IMR-90 (cell line): ENCODE data around the gene TRIP6. TPM values are rescaled to one million over a fixed set of nuclear protein-coding genes. Genes with fewer than 3 reads are reported as not detected.

Experiments used
- ATAC-seq: fragments of 200-7000 bp; cut with Tn5 transposase; 2 replicates; pipeline ENCODE4 v1.9.1; 2020; ENCODE audit warnings: low read depth, mild to moderate bottlenecking, moderate library complexity
- BruUV-seq: library from RNA; stranded (reverse); fragments of 400-500 nt; replicated peaks from 2 replicates; lab custom pipeline; 2021; lab: Mats Ljungman, UMichigan
- CTCF ChIA-PET: fragments of 300-600 bp; formaldehyde crosslinking; extraction: SDS; loops from one replicate; lab custom pipeline; 2021; ENCODE audit warnings: antibody characterized with exemption; lab: Yijun Ruan, JAX
- POLR2A ChIA-PET: fragments of 300-600 bp; sonication (Branson Sonifier 250); formaldehyde crosslinking; loops from one replicate; lab custom pipeline; 2022; ENCODE audit warnings: antibody characterized with exemption; ENCODE audit not compliant: unreplicated experiment; lab: Charles Lee
- DNase-seq: peaks from one replicate; pipeline ENCODE4 v3.0.0; 2013
- H2AFZ ChIP-seq: replicated peaks from 2 replicates; pipeline ENCODE3; 2013; ENCODE audit warnings: low read length, mild to moderate bottlenecking; ENCODE audit not compliant: poor library complexity
- H2AK5ac ChIP-seq: 2 replicates; pipeline ENCODE4 v1.6.1; 2013; ENCODE audit warnings: low read depth, low read length, inconsistent platforms
- H2AK9ac ChIP-seq: replicated peaks from 2 replicates; pipeline ENCODE3; 2013; ENCODE audit warnings: mild to moderate bottlenecking, low read depth, low read length, moderate library complexity; ENCODE audit not compliant: poor library complexity
- H2BK120ac ChIP-seq: 2 replicates; pipeline ENCODE4 v1.6.1; 2013; ENCODE audit warnings: low read depth, low read length, inconsistent platforms
- H2BK15ac ChIP-seq: 3 replicates; pipeline ENCODE4 v1.6.1; 2013; ENCODE audit warnings: low read depth, low read length, inconsistent platforms
- H2BK20ac ChIP-seq: 2 replicates; pipeline ENCODE4 v1.6.1; 2013; ENCODE audit warnings: low read depth, mild to moderate bottlenecking, inconsistent platforms, low read length, moderate library complexity
- H2BK5ac ChIP-seq: 2 replicates; pipeline ENCODE4 v1.6.1; 2013; ENCODE audit warnings: mild to moderate bottlenecking, low read depth, low read length, inconsistent platforms; ENCODE audit not compliant: poor library complexity, severe bottlenecking
- H3K14ac ChIP-seq: replicated peaks from 2 replicates; pipeline ENCODE4 v1.6.1; 2013; ENCODE audit warnings: low read depth, low read length, inconsistent platforms
- H3K18ac ChIP-seq: 2 replicates; pipeline ENCODE4 v1.6.1; 2013; ENCODE audit warnings: low read depth, low read length, control low read depth
- H3K23ac ChIP-seq: 2 replicates; pipeline ENCODE4 v1.6.1; 2013; ENCODE audit warnings: low read depth, low read length, inconsistent platforms
- H3K27ac ChIP-seq: 2 replicates; pipeline ENCODE4 v1.5.1; 2013; ENCODE audit warnings: mild to moderate bottlenecking, control low read depth, low read length; ENCODE audit not compliant: insufficient read depth
- H3K27me3 ChIP-seq: 2 replicates; pipeline ENCODE4 v1.6.1; 2013; ENCODE audit warnings: low read length; ENCODE audit not compliant: control insufficient read depth, insufficient read depth
- H3K36me3 ChIP-seq: 2 replicates; pipeline ENCODE4 v1.6.1; 2013; ENCODE audit warnings: low read length, mixed read lengths; ENCODE audit not compliant: control insufficient read depth, insufficient read depth
- H3K4ac ChIP-seq: 2 replicates; pipeline ENCODE4 v1.6.1; 2013; ENCODE audit warnings: low read depth, low read length, inconsistent platforms
- H3K4me1 ChIP-seq: 2 replicates; pipeline ENCODE4 v1.6.1; 2013; ENCODE audit warnings: low read length, mixed read lengths; ENCODE audit not compliant: control insufficient read depth, insufficient read depth
- H3K4me2 ChIP-seq: 2 replicates; pipeline ENCODE4 v1.6.1; 2013; ENCODE audit warnings: low read depth, mild to moderate bottlenecking, control low read depth, low read length, moderate library complexity
- H3K4me3 ChIP-seq: 2 replicates; pipeline ENCODE4 v1.5.1; 2013; ENCODE audit warnings: low read depth, mild to moderate bottlenecking, control low read depth, low read length, moderate library complexity; ENCODE audit not compliant: insufficient read depth
- H3K56ac ChIP-seq: 2 replicates; pipeline ENCODE4 v1.6.1; 2013; ENCODE audit warnings: low read length, inconsistent platforms; ENCODE audit not compliant: insufficient read depth; ENCODE audit errors: extremely low read depth
- H3K79me1 ChIP-seq, 2 experiments: 2 replicates each; pipeline ENCODE4 v1.6.1; 2013; ENCODE audit warnings: low read length in 2 of 2, inconsistent platforms in 1 of 2, low read depth in 1 of 2
- H3K9ac ChIP-seq: 2 replicates; pipeline ENCODE4 v1.6.1; 2013; ENCODE audit warnings: low read depth, low read length, control low read depth
- H3K9me1 ChIP-seq: 2 replicates; pipeline ENCODE4 v1.6.1; 2013; ENCODE audit warnings: low read length, inconsistent platforms; ENCODE audit not compliant: insufficient read depth
- H3K9me3 ChIP-seq: 2 replicates; pipeline ENCODE4 v1.6.1; 2013; ENCODE audit warnings: low read length; ENCODE audit not compliant: control insufficient read depth, insufficient read depth
- H4K20me1 ChIP-seq: 2 replicates; pipeline ENCODE4 v1.6.1; 2013; ENCODE audit warnings: low read length, inconsistent platforms; ENCODE audit not compliant: insufficient read depth
- H4K5ac ChIP-seq: 2 replicates; pipeline ENCODE4 v1.6.1; 2013; ENCODE audit warnings: mild to moderate bottlenecking, low read depth, low read length, control low read depth
- H4K8ac ChIP-seq, 2 experiments: 2 replicates each; pipeline ENCODE4 v1.6.1; 2013; ENCODE audit warnings: low read depth in 2 of 2, low read length in 2 of 2, control low read depth in 1 of 2, inconsistent platforms in 1 of 2
- H4K91ac ChIP-seq: 2 replicates; pipeline ENCODE4 v1.6.1; 2013; ENCODE audit warnings: low read depth, low read length, inconsistent platforms; ENCODE audit not compliant: insufficient read depth
- BHLHE40 ChIP-seq: fragments of 150-350 bp; IDR thresholded peaks from 2 replicates; pipeline ENCODE4 v1.6.1; 2016; ENCODE audit warnings: mild to moderate bottlenecking, low read depth, low read length
- CEBPB ChIP-seq: IDR thresholded peaks from 2 replicates; pipeline ENCODE4 v1.6.1; 2012; ENCODE audit warnings: low read depth, low read length, improper control_type of control experiment
- FOS ChIP-seq: fragments of 150-350 bp; IDR thresholded peaks from 2 replicates; pipeline ENCODE4 v1.6.1; 2016; ENCODE audit warnings: low read depth, low read length
- MAFK ChIP-seq: IDR thresholded peaks from 2 replicates; pipeline ENCODE4 v1.6.1; 2012; ENCODE audit warnings: low read depth, low read length, improper control_type of control experiment
- MAZ ChIP-seq: IDR thresholded peaks from 2 replicates; pipeline ENCODE4 v1.6.1; 2012; ENCODE audit warnings: low read depth, mild to moderate bottlenecking, low read length, improper control_type of control experiment, moderate library complexity, borderline replicate concordance
- POLR2A ChIP-seq: IDR thresholded peaks from 2 replicates; pipeline ENCODE4 v1.6.1; 2012; ENCODE audit warnings: mild to moderate bottlenecking, low read depth, low read length
- RAD21 ChIP-seq: IDR thresholded peaks from 2 replicates; pipeline ENCODE4 v1.6.1; 2012; ENCODE audit warnings: low read length, improper control_type of control experiment
- RFX5 ChIP-seq: IDR thresholded peaks from 2 replicates; pipeline ENCODE4 v1.8.0; 2012; ENCODE audit warnings: low read depth, mild to moderate bottlenecking, low read length, moderate library complexity
- SMC3 ChIP-seq: fragments of 150-350 bp; IDR thresholded peaks from 2 replicates; pipeline ENCODE4 v1.6.1; 2016; ENCODE audit warnings: low read depth, mild to moderate bottlenecking, antibody characterized with exemption, low read length, moderate library complexity
- WGBS, 2 experiments: methylation state at CpG; one replicate each; pipeline versions ENCODE4 v1.1.5 to v1.1.7; 2013; ENCODE audit warnings: missing lambda C conversion rate in 2 of 2; ENCODE audit not compliant: insufficient read length in 1 of 2; ENCODE audit errors: extremely low coverage in 2 of 2; 5-methylcytosine and 5-hydroxymethylcytosine counted together
- dilution Hi-C: fragments of 300-500 bp; cut with HindIII; formaldehyde crosslinking; loops from one replicate; pipeline ENCODE4 v1.14.3; 2018; ENCODE audit warnings: low sequenced_read_pairs; ENCODE audit not compliant: unreplicated experiment
- in situ Hi-C: fragments of 300-500 bp; cut with MboI; formaldehyde crosslinking; loops from 3 replicates; pipeline ENCODE4 v1.14.3; 2019; ENCODE audit warnings: low sequenced_read_pairs, inconsistent platforms, mixed read lengths
- intact Hi-C: fragments of 100-400 bp; cut with micrococcal nuclease; formaldehyde crosslinking; loops from 2 replicates; pipeline ENCODE4 v1.10.0; 2022
- polyA plus RNA-seq, 3 experiments: library from polyadenylated mRNA; depleted of rRNA; stranded (reverse); fragments of >200 nt; gene quantifications; 2 replicates each; pipeline ENCODE4 v1.2.3, GENCODE V29; 2012; ENCODE audit warnings: low replicate concordance in 1 of 3
- total RNA-seq: library from RNA; depleted of rRNA; stranded (reverse); fragments of >200 nt; gene quantifications from 2 replicates; pipeline ENCODE4 v1.2.3, GENCODE V29; 2012
- TF ChIP-seq, protein P1 (sequence below): conservative IDR thresholded peaks from 2 replicates; pipeline ENCODE4 v1.5.1; 2012; ENCODE audit warnings: mild to moderate bottlenecking, low read depth, low read length, improper control_type of control experiment
- TF ChIP-seq, protein P2 (sequence below): fragments of 150-350 bp; IDR thresholded peaks from 2 replicates; pipeline ENCODE4 v1.6.1; 2016; ENCODE audit warnings: low read depth, mild to moderate bottlenecking, low read length, moderate library complexity, borderline replicate concordance
- TF ChIP-seq, protein P3 (sequence below): fragments of 150-350 bp; IDR thresholded peaks from 2 replicates; pipeline ENCODE4 v1.6.1; 2017; ENCODE audit warnings: mild to moderate bottlenecking, antibody characterized with exemption, low read length, low read depth

Gene TRIP6
- total and polyA plus RNA-seq, 2 of the 4 experiments (the other 2 are of a cell fraction): 36.4 to 72.3 TPM

DNA sequence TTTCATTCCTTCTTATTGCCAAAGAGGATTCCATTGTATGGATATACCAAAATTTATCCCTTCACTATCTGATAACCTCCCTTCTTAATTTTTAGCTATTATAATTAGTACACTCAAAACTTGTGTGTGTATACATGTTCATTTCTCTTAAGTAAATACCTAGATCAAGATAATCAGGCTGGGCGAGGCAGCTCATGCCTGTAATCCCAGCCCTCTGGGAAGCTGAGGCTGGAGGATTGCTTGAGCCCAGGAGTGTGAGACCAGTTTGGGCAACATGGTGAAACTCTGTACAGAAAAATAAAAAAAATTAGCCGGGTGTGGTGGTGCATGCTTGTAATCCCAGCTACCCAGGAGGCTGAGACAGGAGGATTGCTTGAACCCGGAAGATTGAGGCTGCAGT, 44.3 kb downstream of the TRIP6 start:
- no peaks in the 10 kb centered on the region for H3K9me1 ChIP-seq
- no CpG with 5 or more reads among the region's 3 CpGs for WGBS, 2 experiments

More for the DNA sequence above, 44.3 kb downstream of the TRIP6 start:
- ATAC-seq (no peak), DNase-seq (no peak)
- Histone ChIP-seq H2BK20ac (no peak overlapping the region), H4K91ac (no peak overlapping the region), H3K4ac (no peak overlapping the region), H3K36me3 (no peaks in the 10 kb centered on the region), H3K27me3 (no peaks in the 10 kb centered on the region), H2BK15ac (no peak overlapping the region), H3K4me3 (no peak overlapping the region), H4K8ac (no peak overlapping the region), H3K23ac (no peak overlapping the region), H3K4me1 (no peaks in the 10 kb centered on the region), H4K20me1 (no peaks in the 10 kb centered on the region), H2BK120ac (no peak overlapping the region), H2AK5ac (no peak overlapping the region), H3K14ac (no peak overlapping the region), H3K18ac (no peak overlapping the region), H3K79me1 (no peaks in the 10 kb centered on the region), H2BK5ac (no peak overlapping the region), H3K9me3 (peaks cover 2% of the 10 kb centered on the region; the same call in 1 of the 2 replicates), H3K27ac (no peak overlapping the region), H3K4me2 (no peak overlapping the region), H3K9ac (no peak overlapping the region), H2AFZ (no peak overlapping the region), H3K56ac (no peak overlapping the region), H2AK9ac (no peak overlapping the region), H4K5ac (no peak overlapping the region)
- ChIA-PET POLR2A (no interaction called here), CTCF (no interaction called here)
- in situ Hi-C loops: no loop called here
- TF ChIP-seq FOS: no peak
- TF ChIP-seq, protein P1, sequence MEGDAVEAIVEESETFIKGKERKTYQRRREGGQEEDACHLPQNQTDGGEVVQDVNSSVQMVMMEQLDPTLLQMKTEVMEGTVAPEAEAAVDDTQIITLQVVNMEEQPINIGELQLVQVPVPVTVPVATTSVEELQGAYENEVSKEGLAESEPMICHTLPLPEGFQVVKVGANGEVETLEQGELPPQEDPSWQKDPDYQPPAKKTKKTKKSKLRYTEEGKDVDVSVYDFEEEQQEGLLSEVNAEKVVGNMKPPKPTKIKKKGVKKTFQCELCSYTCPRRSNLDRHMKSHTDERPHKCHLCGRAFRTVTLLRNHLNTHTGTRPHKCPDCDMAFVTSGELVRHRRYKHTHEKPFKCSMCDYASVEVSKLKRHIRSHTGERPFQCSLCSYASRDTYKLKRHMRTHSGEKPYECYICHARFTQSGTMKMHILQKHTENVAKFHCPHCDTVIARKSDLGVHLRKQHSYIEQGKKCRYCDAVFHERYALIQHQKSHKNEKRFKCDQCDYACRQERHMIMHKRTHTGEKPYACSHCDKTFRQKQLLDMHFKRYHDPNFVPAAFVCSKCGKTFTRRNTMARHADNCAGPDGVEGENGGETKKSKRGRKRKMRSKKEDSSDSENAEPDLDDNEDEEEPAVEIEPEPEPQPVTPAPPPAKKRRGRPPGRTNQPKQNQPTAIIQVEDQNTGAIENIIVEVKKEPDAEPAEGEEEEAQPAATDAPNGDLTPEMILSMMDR: no peak
- TF ChIP-seq, protein P2, sequence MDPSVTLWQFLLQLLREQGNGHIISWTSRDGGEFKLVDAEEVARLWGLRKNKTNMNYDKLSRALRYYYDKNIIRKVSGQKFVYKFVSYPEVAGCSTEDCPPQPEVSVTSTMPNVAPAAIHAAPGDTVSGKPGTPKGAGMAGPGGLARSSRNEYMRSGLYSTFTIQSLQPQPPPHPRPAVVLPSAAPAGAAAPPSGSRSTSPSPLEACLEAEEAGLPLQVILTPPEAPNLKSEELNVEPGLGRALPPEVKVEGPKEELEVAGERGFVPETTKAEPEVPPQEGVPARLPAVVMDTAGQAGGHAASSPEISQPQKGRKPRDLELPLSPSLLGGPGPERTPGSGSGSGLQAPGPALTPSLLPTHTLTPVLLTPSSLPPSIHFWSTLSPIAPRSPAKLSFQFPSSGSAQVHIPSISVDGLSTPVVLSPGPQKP: no peak
- TF ChIP-seq POLR2A: no peak
- TF ChIP-seq, protein P3, sequence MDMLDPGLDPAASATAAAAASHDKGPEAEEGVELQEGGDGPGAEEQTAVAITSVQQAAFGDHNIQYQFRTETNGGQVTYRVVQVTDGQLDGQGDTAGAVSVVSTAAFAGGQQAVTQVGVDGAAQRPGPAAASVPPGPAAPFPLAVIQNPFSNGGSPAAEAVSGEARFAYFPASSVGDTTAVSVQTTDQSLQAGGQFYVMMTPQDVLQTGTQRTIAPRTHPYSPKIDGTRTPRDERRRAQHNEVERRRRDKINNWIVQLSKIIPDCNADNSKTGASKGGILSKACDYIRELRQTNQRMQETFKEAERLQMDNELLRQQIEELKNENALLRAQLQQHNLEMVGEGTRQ: no peak
- TF ChIP-seq BHLHE40: no peak
- no peak for TF ChIP-seq SMC3
- no peak for TF ChIP-seq RFX5
- no peak for TF ChIP-seq CEBPB
- no peak for TF ChIP-seq RAD21
- no peak for TF ChIP-seq MAFK
- TF ChIP-seq MAZ: no peak
- intact Hi-C loops: no loop called here
- dilution Hi-C loops: no loop called here
- BruUV-seq: no TSS peak
